RWPE2 (cell line): ENCODE results near the gene ZCCHC2.

Experiments
- ATAC-seq: fragments of 200-7000 bp; cut with Tn5 transposase; 3 replicates; pipeline ENCODE4 v1.9.1; 2021; ENCODE audit warnings: low read depth
- DNase-seq: peaks from one replicate; pipeline ENCODE4 v3.0.0-alpha.2; 2020; ENCODE audit warnings: low spot score
- H3K27ac ChIP-seq: fragments of 450-650 bp; 2 replicates; pipeline ENCODE4 v1.5.1; 2017; ENCODE audit warnings: mild to moderate bottlenecking; ENCODE audit not compliant: poor library complexity, severe bottlenecking
- H3K27me3 ChIP-seq: fragments of 250-450 bp; sonication (Bioruptor Pico); 2 replicates; pipeline ENCODE4 v1.5.1; 2021; ENCODE audit warnings: mild to moderate bottlenecking, moderate library complexity; ENCODE audit not compliant: insufficient read depth, poor library complexity, severe bottlenecking
- H3K36me3 ChIP-seq: fragments of 250-450 bp; sonication (Bioruptor Pico); 2 replicates; pipeline ENCODE4 v1.5.1; 2020; ENCODE audit warnings: low read depth, mild to moderate bottlenecking, moderate library complexity
- H3K4me1 ChIP-seq: fragments of 250-450 bp; sonication (Bioruptor Pico); 2 replicates; pipeline ENCODE4 v1.5.1; 2021; ENCODE audit warnings: mild to moderate bottlenecking, moderate library complexity; ENCODE audit not compliant: insufficient read depth, poor library complexity, severe bottlenecking
- H3K4me3 ChIP-seq: fragments of 250-450 bp; sonication (Bioruptor Pico); 2 replicates; pipeline ENCODE4 v1.5.1; 2021; ENCODE audit warnings: mild to moderate bottlenecking, moderate library complexity; ENCODE audit not compliant: severe bottlenecking
- H3K9me3 ChIP-seq: fragments of 250-450 bp; sonication (Bioruptor Pico); 2 replicates; pipeline ENCODE4 v1.5.1; 2021; ENCODE audit warnings: mild to moderate bottlenecking, moderate library complexity; ENCODE audit not compliant: severe bottlenecking
- TF ChIP-seq, protein P1 (sequence below): fragments of 450-650 bp; IDR thresholded peaks from one replicate; pipeline ENCODE4 v1.5.1; 2017; ENCODE audit warnings: mild to moderate bottlenecking, moderate library complexity; ENCODE audit not compliant: poor library complexity, severe bottlenecking

Gene ZCCHC2

DNA sequence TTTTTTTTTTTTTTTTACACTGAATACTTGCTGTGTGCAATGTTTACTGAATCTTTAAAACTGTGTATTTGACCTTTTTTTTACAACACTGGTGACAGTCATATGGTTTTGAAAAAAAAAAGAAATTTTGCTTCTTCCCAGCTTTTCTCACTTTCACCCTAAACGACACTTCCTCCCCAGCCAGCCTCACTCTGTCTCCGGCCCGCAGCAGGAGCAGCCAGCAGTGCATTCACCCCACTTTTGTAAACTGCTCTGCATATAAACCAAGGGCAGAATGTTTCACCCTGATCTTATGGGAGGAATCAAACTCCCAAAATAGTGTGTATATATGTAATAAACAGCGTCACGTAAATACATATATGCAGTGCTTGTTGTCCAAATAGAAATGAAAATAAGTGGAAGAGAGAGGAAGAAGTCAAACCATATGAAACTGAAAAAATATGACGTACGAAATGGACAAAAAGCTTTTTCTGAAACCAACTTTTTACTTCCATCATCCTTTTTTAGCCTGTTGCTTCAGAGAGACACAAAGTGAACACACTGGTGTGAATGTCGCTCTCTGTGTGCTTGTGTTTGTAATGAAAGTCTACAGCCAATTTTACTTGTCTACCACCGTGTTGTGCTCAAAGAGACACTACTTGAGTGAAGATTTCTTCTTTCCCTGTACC lies 54.2 kb downstream of the ZCCHC2 start:
- DNase-seq (no peak), ATAC-seq (no peak)
- TF ChIP-seq, protein P1, sequence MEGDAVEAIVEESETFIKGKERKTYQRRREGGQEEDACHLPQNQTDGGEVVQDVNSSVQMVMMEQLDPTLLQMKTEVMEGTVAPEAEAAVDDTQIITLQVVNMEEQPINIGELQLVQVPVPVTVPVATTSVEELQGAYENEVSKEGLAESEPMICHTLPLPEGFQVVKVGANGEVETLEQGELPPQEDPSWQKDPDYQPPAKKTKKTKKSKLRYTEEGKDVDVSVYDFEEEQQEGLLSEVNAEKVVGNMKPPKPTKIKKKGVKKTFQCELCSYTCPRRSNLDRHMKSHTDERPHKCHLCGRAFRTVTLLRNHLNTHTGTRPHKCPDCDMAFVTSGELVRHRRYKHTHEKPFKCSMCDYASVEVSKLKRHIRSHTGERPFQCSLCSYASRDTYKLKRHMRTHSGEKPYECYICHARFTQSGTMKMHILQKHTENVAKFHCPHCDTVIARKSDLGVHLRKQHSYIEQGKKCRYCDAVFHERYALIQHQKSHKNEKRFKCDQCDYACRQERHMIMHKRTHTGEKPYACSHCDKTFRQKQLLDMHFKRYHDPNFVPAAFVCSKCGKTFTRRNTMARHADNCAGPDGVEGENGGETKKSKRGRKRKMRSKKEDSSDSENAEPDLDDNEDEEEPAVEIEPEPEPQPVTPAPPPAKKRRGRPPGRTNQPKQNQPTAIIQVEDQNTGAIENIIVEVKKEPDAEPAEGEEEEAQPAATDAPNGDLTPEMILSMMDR: no peak
- H3K4me1 ChIP-seq: no peaks in the 10 kb centered on the region
- H3K9me3 ChIP-seq: no peaks in the 10 kb centered on the region
- H3K27ac ChIP-seq: no peak overlapping the region
- H3K27me3 ChIP-seq: no peaks in the 10 kb centered on the region
- H3K4me3 ChIP-seq: no peak overlapping the region
- H3K36me3 ChIP-seq: peaks cover 16% of the 10 kb centered on the region; the same call in 1 of the 2 replicates

DNA sequence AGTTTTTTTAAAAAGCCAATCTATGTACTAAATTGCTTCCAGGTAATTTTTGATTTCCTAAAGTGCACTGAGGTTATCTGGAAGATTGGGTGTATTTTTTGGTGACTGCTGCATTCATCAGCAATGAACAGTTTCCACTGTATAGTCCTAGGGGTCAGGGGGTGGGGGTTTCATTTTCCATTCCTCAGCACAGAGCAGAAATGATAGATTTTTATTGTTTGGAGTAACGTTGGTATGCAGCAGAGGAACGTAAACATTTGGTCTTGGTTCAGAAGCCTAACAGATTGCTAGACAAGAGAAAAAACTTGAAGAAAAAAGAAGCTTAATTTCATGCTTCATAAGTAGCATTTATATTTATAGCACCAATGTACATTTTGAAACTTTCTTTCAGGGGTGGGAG lies 54.9 kb downstream of the ZCCHC2 start:
- Histone ChIP-seq H3K4me1 (no peaks in the 10 kb centered on the region), H3K9me3 (no peaks in the 10 kb centered on the region), H3K4me3 (no peak overlapping the region), H3K27ac (no peak overlapping the region), H3K36me3 (peaks cover 16% of the 10 kb centered on the region; the same call in 1 of the 2 replicates), H3K27me3 (no peaks in the 10 kb centered on the region)
- TF ChIP-seq, protein P1: no peak
- ATAC-seq (no peak), DNase-seq (no peak)

DNA sequence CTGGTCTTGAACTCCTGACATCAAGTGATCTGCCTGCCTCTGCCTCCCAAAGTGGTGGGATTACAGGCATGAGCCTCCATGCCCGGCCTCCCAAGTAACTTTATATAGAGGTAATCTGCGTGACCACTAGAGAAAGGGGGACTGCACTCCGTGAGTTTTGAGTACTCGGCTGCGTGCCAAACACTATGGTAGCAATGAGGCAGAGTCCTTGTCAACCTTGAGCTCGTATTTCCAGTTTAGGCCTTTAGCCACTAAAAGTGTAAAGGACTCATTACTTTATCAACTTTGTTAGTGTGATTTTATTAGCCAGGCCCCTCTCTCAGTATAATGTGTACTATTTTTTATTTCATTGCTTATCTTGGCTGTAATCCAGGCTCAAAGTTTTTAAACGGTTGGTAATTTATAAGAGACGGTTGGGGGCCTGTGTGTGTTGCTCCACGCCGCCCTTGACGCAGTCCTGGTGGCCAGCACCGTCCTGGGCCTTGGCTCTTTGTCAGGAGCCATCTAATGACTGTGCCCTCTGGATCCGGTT lies 56.2 kb downstream of the ZCCHC2 start:
- ATAC-seq (no peak), DNase-seq (no peak)
- Histone ChIP-seq H3K27me3 (no peaks in the 10 kb centered on the region), H3K4me1 (no peaks in the 10 kb centered on the region), H3K9me3 (no peaks in the 10 kb centered on the region), H3K4me3 (no peak overlapping the region), H3K27ac (no peak overlapping the region), H3K36me3 (peaks cover 15% of the 10 kb centered on the region; the same call in 1 of the 2 replicates)
- TF ChIP-seq, protein P1: no peak

DNA sequence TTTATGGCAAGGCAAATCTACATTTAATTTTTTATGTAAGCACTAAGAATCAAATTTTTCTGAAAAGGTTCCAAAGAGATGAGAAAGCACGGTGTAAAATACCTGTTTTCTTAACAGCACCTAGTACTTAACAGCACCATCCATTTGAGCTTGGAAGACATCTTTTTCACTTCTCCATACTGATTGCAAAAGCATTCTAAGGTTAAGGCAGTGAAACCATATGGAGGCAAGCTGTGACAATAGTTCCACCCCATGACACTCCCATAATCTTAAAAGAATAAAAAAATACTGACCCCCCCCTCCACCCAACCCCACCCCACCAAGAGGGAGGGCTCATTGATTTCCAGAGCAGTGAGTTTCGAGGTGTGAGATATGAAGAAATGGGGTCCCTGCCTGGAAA lies 60.6 kb downstream of the ZCCHC2 start:
- Histone ChIP-seq H3K27ac (no peak overlapping the region), H3K36me3 (no peaks in the 10 kb centered on the region), H3K27me3 (no peaks in the 10 kb centered on the region), H3K4me1 (no peaks in the 10 kb centered on the region), H3K9me3 (no peaks in the 10 kb centered on the region), H3K4me3 (no peak overlapping the region)
- TF ChIP-seq, protein P1: no peak
- ATAC-seq (no peak), DNase-seq (no peak)
